GM12878 (cell line): ENCODE data around the gene GEMIN5. TPM values are rescaled to one million over a fixed set of nuclear protein-coding genes. Genes with fewer than 3 reads are reported as not detected.

Experiments
- ATAC-seq: fragments of 200-7000 bp; cut with Tn5 transposase; 3 replicates; pipeline ENCODE4 v1.9.1; 2020; ENCODE audit warnings: mild to moderate bottlenecking, moderate library complexity
- BruUV-seq: library from RNA; stranded (reverse); fragments of 400-500 nt; replicated peaks from 2 replicates; lab custom pipeline; 2021; lab: Mats Ljungman, UMichigan
- CTCF ChIA-PET: fragments of 300-600 bp; sonication (Branson Sonifier 250); formaldehyde crosslinking; extraction: SDS; loops from one replicate; lab custom pipeline; 2021; ENCODE audit warnings: inconsistent platforms; lab: Yijun Ruan, JAX
- POLR2A ChIA-PET: fragments of 350-600 bp; formaldehyde crosslinking; extraction: SDS; loops from one replicate; lab custom pipeline; 2021; ENCODE audit warnings: inconsistent platforms; lab: Charles Lee
- RAD21 ChIA-PET: fragments of 300-600 bp; sonication (Branson Sonifier 250); formaldehyde crosslinking; loops from one replicate; lab custom pipeline; 2023; ENCODE audit warnings: antibody characterized with exemption; ENCODE audit not compliant: unreplicated experiment; lab: Charles Lee
- SMC1A ChIA-PET: fragments of 300-600 bp; sonication (Branson Sonifier 250); formaldehyde crosslinking; loops from one replicate; lab custom pipeline; 2023; ENCODE audit not compliant: unreplicated experiment, uncharacterized antibody; lab: Charles Lee
- DNase-seq: peaks from one replicate; pipeline ENCODE4 v3.0.0-alpha.2; 2011; ENCODE audit warnings: low read depth, low spot score
- FAIRE-seq: peaks from 3 replicates; lab custom pipeline; 2011; peaks lifted over from hg19 to GRCh38; lab: Jason Lieb, UNC
- H2AFZ ChIP-seq: 2 replicates; pipeline ENCODE4 v1.6.0; 2011; ENCODE audit warnings: low read depth, low read length, control low read depth; ENCODE audit not compliant: control insufficient read depth
- H3K27ac ChIP-seq: 2 replicates; pipeline ENCODE4 v1.5.1; 2011; ENCODE audit warnings: control low read depth; ENCODE audit not compliant: control insufficient read depth, insufficient read depth
- H3K27me3 ChIP-seq, 2 experiments: replicated peaks in 1 of 2; 2 replicates each; pipeline versions ENCODE4 v1.6.0 to v1.6.1; 2011; ENCODE audit warnings: low read length in 1 of 2; ENCODE audit not compliant: control insufficient read depth in 2 of 2, insufficient read depth in 2 of 2
- H3K36me3 ChIP-seq, 2 experiments: 2 replicates each; pipeline ENCODE4 v1.5.1; 2011; ENCODE audit warnings: low read length in 1 of 2; ENCODE audit not compliant: control insufficient read depth in 2 of 2, insufficient read depth in 2 of 2
- H3K4me1 ChIP-seq: 2 replicates; pipeline ENCODE4 v1.6.1; 2011; ENCODE audit warnings: mild to moderate bottlenecking, low read length, moderate library complexity, mixed read lengths; ENCODE audit not compliant: control insufficient read depth, insufficient read depth
- H3K4me2 ChIP-seq: 2 replicates; pipeline ENCODE4 v1.6.0; 2011; ENCODE audit warnings: control low read depth; ENCODE audit not compliant: control insufficient read depth, insufficient read depth
- H3K4me3 ChIP-seq: fragments of 200-600 bp; sonication (generic); 2 replicates; pipeline ENCODE4 v1.5.1; 2016
- H3K79me2 ChIP-seq: 2 replicates; pipeline ENCODE4 v1.6.0; 2011; ENCODE audit warnings: low read length; ENCODE audit not compliant: control insufficient read depth, insufficient read depth
- H3K9ac ChIP-seq: 2 replicates; pipeline ENCODE4 v1.8.0; 2011; ENCODE audit warnings: low read length, control low read depth, mixed read lengths; ENCODE audit not compliant: control insufficient read depth, insufficient read depth
- H3K9me3 ChIP-seq: replicated peaks from 3 replicates; pipeline ENCODE4 v1.5.1; 2011; ENCODE audit warnings: mild to moderate bottlenecking, low read length; ENCODE audit not compliant: control insufficient read depth, insufficient read depth
- H4K20me1 ChIP-seq: 2 replicates; pipeline ENCODE4 v1.6.0; 2011; ENCODE audit not compliant: control insufficient read depth, insufficient read depth
- CHD1 ChIP-seq: IDR thresholded peaks from 2 replicates; pipeline ENCODE4 v1.6.1; 2012; ENCODE audit warnings: low read depth, low read length, improper control_type of control experiment
- MYB ChIP-seq: fragments of 150-350 bp; IDR thresholded peaks from 2 replicates; pipeline ENCODE4 v1.6.1; 2014; ENCODE audit warnings: mild to moderate bottlenecking, low read depth, low read length, borderline replicate concordance
- NR2F1 ChIP-seq: fragments of 450-650 bp; conservative IDR thresholded peaks from 2 replicates; pipeline ENCODE4 v1.6.1; 2017; ENCODE audit warnings: mild to moderate bottlenecking
- POU2F2 ChIP-seq: IDR thresholded peaks from 3 replicates; pipeline ENCODE4 v1.6.1; 2011; ENCODE audit warnings: low read depth, mild to moderate bottlenecking, low read length, borderline replicate concordance
- RUNX3 ChIP-seq: IDR thresholded peaks from 2 replicates; pipeline ENCODE4 v1.6.1; 2012; ENCODE audit warnings: low read length, inconsistent platforms
- ZNF217 ChIP-seq: fragments of 450-650 bp; IDR thresholded peaks from 2 replicates; pipeline ENCODE4 v1.6.1; 2017; ENCODE audit warnings: antibody characterized with exemption, mild to moderate bottlenecking
- WGBS: methylation state at CpG from one replicate; pipeline ENCODE4 v1.1.6; 2016; ENCODE audit warnings: low lambda C conversion rate; ENCODE audit not compliant: insufficient replicate concordance, insufficient coverage; ENCODE audit errors: missing lambda C conversion rate; 5-methylcytosine and 5-hydroxymethylcytosine counted together
- in situ Hi-C: fragments of 300-500 bp; cut with MboI; formaldehyde crosslinking; loops from 9 replicates; pipeline ENCODE4 v1.14.3; 2018; ENCODE audit warnings: mixed read lengths
- intact Hi-C: fragments of 100-400 bp; cut with micrococcal nuclease; formaldehyde crosslinking; loops from one replicate; pipeline ENCODE4 v1.14.2; 2022; ENCODE audit not compliant: unreplicated experiment
- polyA plus RNA-seq, 11 experiments: library from polyadenylated mRNA; depleted of rRNA in 4 of 11; unstranded in 6 of 11; stranded (reverse) in 5 of 11; fragments of >200 nt; fragmentation: Nextera tagmentation in 4 of 11; fragmentation: Illumina TruSeq in 1 of 11; extraction: Ambion mirVana in 4 of 11; extraction: Trizol in 1 of 11; gene quantifications; 1 replicate in 1 of 11; 2 replicates in 10 of 11; pipeline versions ENCODE4 v1.2.1 to v1.2.3, GENCODE V29; 2011 to 2016; ENCODE audit warnings: inconsistent platforms in 2 of 11, missing spikeins in 2 of 11, low read depth in 1 of 11
- total RNA-seq, 4 experiments: library from RNA; depleted of rRNA in 3 of 4; stranded (reverse); fragments of >200 nt in 3 of 4; fragmentation: Illumina TruSeq in 1 of 4; extraction: Trizol in 1 of 4; gene quantifications; 2 replicates each; pipeline versions ENCODE4 v1.2.1 to v1.2.3, GENCODE V29; 2013 to 2021
- TF ChIP-seq, protein P1 (sequence below): IDR thresholded peaks from 2 replicates; pipeline ENCODE4 v1.6.1; 2012; ENCODE audit warnings: low read depth, low read length, improper control_type of control experiment

GEMIN5 gene
- total and polyA plus RNA-seq, 10 of the 15 experiments (the other 5 are each of a cell fraction or from before 2014, with no cell fraction given), result 6.3 to 29.8 (median 23.3) TPM

- Histone ChIP-seq H3K4me2 (peak overlapping the region; percentile 77), H3K79me2 (peaks cover 53% of the 10 kb centered on the region), H3K36me3 (peaks cover 1 to 4% of the 10 kb centered on the region in 2 experiments), H3K27me3 (no peaks in the 10 kb centered on the region), H3K9me3 (no peaks in the 10 kb centered on the region), H2AFZ (no peak overlapping the region), H3K9ac (no peak overlapping the region), H4K20me1 (no peaks in the 10 kb centered on the region; the same call in 1 of the 2 replicates), H3K4me1 (peaks cover 17% of the 10 kb centered on the region), H3K4me3 (peak overlapping the region; percentile 12; the same call in 1 of the 2 replicates), H3K27ac (no peak overlapping the region)
- TF ChIP-seq RUNX3, result no peak
- TF ChIP-seq ZNF217, result no peak
- no peak for TF ChIP-seq MYB
- TF ChIP-seq POU2F2, result no peak
- TF ChIP-seq CHD1, result no peak
- TF ChIP-seq, protein P1, sequence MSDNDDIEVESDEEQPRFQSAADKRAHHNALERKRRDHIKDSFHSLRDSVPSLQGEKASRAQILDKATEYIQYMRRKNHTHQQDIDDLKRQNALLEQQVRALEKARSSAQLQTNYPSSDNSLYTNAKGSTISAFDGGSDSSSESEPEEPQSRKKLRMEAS, result no peak
- TF ChIP-seq NR2F1, result no peak
- no TSS peak for BruUV-seq
- RAD21 ChIA-PET, result no interaction called here
- in situ Hi-C loops (loop anchor here (5.0 kb wide), 1 partner anchor 110 kb away; no protein-coding TSS in a partner anchor), intact Hi-C loops (loop anchor here (5.0 kb wide), 1 partner anchor 210 kb away; no protein-coding TSS in a partner anchor)
- 74% methylated on average over 8 of the region's 8 CpGs for WGBS
- no peak for DNase-seq
- CTCF ChIA-PET, result interaction anchor here (0.6 kb wide), 2 partner anchors 18 to 402 kb away, joined by 3 to 5 read pairs; no protein-coding TSS in a partner anchor
- SMC1A ChIA-PET, result no interaction called here
- no peak for FAIRE-seq
- ATAC-seq, result no peak
- POLR2A ChIA-PET, result interaction anchor here (0.6 kb wide), 1 partner anchor 92 kb away, joined by 3 read pairs; no protein-coding TSS in a partner anchor
Observed at GRCh38 chr5:154861946-154862345, 76.1 kb downstream of the GEMIN5 start.
